NCI-H128 (cell line): Measurements from ENCODE around the gene YWHAG.
"Not testable (repeated sequence)": the region's sequence is repeated elsewhere in the genome, so short reads cannot be mapped to it uniquely, and the experiment has no call there.

Source experiments
- DNase-seq: peaks from one replicate; lab custom pipeline; 2025; ENCODE audit not compliant: unreplicated experiment; lab: John Stamatoyannopoulos, UW

YWHAG gene

GRCh38 chr7:76296743-76297740 is 61.7 kb downstream of the YWHAG start:
- no peak for DNase-seq

DNA sequence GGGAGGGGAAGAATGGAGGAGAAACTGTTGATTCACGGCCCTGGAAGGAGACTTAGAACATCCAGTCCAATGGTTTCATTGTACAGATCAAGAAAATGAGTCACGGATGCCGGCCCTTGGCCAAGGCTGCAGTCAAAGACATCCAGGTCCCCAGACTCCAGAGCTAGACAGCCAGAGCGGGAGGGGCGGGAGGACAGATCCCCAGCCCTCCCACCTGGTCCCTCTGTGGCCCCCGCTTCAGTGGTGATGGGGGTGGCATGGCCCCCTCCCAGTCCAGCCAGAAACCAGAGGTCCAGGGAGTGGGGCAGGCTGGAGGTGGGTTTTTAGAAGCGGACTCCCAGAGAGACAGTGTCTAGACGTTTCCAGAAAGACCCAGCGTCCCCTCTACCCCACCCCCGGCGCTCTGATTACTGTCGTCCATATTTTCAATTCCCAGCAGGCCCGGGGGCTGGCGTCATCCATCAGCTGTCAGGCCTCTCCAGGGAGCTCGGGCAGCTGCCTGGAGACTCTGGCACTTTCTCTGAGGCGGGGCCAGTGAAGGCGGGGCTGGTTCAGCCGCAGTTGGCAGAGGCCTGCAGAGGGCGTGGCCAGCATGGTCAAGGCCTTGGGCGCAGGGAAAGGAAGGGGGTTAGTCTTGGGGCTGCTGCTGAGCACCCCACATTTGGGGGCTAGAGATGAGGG is 64.3 kb downstream of the YWHAG start:
- DNase-seq = peak; percentile 83

- no peak for DNase-seq
These were observed 65.3 kb downstream of the YWHAG start for GRCh38 chr7:76293407-76293901.

GRCh38 chr7:76292911-76293310 is 65.9 kb downstream of the YWHAG start:
- DNase-seq = not testable (repeated sequence)

GRCh38 chr7:76292213-76292573 is 66.6 kb downstream of the YWHAG start:
- no peak for DNase-seq

- peak; percentile 83 for DNase-seq
These were observed 67.2 kb downstream of the YWHAG start for GRCh38 chr7:76291351-76292212.

- not testable (repeated sequence) for DNase-seq
These were observed 67.9 kb downstream of the YWHAG start for GRCh38 chr7:76290847-76291350.

DNA sequence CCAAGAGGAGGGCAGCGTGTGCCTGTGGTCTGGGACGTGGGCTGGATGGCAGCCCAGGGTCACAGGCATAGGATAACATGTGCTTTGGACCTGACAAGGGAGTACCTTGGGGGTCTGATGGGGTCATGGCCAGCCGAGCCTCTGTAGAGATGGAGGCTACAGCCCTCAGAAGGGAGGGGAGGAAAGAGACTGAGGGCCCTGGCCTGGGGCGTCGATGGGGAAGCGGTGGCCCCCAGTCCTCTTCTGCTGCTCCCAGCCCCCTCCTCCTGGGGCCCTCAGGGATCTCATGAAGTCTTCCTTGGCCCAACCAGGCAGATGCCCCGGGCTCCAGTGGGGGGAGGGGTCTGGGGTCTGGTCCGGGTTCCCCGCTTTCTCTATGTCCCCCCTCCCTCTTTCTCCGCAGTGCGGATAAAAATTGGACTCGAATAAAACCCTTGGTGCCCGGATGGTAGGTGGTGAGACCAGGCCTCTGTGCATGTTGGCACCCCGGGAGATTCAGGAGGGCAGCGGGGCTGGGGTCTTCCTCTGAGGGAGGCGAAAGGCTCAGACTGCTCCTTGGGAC is 71.9 kb downstream of the YWHAG start:
- no peak for DNase-seq

- no peak for DNase-seq
These were observed 73.0 kb downstream of the YWHAG start for GRCh38 chr7:76285604-76286374.

DNA sequence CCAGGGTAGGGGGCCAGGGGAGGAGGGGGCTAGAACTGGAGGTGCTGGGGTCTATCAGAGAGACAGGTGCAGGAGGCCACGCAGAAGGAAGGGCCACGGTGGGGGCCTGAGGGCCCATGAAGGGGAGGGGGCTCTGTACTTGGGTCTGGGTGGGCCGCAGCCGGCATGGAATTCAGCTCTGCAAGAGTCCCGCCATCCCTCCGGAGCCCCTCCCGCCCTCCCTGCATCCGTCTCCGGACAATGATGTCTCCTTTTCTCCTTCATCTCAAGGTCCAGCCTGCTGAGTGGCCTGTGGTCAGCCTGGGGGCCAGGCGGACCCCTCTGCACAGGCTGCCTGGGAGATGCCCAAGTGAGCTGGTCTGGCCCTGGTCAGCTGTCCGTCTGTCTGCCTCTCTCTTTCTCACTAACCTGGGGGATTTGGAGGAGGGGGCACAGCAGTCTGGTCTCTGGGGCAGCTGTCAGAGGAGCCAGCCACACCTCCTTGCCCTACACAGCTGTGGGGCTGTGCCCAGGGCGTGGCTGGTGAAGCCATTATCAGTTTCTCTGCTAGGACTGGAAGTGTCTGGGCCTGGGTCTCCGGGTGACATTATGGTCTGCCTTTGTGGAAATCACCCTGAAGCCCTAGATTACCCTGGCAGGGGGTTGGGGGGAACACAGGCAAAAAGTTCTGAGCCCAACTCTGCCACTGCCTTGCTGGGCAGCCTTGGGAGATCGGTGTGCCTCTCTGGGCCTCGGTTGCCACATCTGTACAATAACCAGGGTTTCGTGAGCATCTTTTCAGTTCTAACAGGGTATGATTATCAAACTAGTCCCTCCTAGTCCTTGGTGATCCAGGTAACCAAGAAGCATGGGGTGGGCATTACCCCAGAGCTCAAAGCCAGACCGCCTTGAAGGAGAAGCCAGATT is 75.3 kb downstream of the YWHAG start:
- DNase-seq = no peak

GRCh38 chr7:76282344-76283253 is 76.2 kb downstream of the YWHAG start:
- no peak for DNase-seq

DNA sequence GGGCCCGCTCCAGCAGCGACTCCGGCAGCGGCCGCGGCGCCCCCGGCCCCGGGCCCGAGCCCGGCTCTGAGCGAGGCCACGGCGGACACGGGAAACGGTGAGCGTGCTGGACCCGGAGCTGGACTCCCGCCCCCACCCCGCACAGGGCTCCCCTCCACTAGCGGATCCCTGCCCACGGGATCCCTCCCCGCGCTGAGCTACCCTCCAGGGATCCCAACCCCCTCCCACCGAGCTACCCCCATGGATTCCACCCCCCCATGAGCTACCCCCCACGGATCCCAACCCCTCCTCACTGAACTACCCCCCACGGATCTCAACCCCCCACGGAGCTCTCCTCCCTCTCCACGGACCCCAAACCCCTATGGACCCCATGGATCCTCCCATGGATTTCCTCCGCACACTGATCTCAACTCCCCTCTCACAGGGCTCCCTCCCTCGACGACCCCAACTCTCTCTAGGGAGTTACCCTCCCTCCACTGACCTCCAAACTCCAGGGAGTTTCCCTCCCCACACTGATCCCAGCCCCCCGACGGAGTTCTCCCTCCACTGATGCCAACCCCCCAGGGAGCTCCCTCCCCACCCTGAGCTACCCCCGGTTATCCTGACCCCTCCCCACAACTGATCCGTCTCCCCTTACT is 77.0 kb downstream of the YWHAG start:
- no peak for DNase-seq

DNA sequence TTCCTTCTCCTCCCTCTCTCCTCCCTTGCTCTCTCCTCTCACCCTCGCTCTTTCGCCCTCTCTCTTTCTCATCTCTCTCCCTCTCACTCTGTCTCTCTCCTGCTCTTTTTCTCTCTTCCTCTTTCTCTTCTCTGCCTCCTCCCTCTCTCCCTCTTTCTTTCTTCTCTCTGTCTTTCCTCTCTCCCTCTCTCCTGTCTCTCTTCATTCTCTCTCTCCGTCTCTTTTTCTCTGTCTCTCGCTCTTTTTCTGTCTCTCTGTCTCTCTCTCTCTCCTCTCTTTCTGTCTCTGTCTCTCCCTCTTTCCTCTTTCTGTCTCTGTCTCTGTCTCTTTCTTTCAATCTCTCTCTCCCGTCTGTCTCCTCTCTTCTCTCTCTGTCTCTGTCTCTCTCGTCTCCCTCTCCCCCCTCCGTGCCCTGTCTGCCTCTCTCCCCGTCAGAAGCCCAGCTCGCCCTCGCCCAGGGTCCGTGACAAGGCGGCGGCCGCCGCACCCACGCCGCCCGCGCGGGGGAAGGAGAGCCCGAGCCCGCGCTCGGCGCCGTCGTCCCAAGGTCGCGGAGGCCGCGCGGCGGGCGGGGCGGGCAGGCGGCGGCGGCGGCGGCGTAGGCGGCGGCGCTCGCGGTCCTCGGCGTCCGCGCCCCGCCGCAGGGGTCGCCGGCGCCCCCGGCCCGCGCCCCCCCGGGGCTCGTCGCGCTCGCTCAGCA is 77.6 kb downstream of the YWHAG start:
- no peak for DNase-seq

GRCh38 chr7:76280408-76280807 is 78.4 kb downstream of the YWHAG start:
- no peak for DNase-seq

- DNase-seq = no peak
These were observed 80.3 kb downstream of the YWHAG start for GRCh38 chr7:76278540-76278939.
